Glomerular visceral epithelial cell (primary cell): Measurements from ENCODE around the gene CA12.

Experiments
- DNase-seq: peaks from one replicate; pipeline ENCODE4 v3.0.0-alpha.2; 2016; ENCODE audit errors: extremely low spot score

The CA12 gene

DNA sequence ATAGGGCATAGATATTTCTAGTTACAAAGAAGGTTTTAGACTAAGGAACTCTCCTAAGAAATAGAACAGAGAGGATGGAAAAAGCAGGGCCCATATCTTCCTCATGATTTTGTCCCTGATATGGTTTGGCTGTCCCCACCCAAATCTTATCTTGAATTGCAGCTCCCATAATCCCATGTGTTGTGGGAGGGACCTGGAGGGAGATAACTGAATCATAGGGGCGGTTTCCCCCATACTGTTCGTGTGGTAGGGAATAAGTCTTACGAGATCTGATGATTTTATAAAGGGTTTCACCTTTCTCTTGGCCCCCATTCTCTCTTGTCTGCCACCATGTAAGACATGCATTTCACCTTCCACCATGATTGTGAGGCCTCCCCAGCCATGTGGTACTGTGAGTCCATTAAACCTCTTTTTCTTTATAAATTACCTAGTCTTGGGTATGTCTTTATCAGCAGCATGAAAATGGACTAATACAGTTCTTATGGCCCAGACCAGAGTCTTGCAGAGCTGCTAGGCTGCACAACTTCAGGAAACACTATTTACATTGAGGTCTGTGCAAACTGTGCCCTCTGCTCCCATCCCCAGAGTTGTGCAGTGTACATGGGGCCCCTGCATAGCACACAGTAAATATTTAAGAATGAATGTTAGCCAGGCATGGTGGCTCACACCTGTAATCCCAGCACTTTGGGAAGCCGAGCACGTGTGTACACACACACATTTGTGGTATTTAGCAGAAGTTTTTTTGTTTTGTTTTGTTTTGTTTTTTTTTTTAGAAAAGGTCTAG lies 20.3 kb upstream of the CA12 start:
- no peak for DNase-seq

DNA sequence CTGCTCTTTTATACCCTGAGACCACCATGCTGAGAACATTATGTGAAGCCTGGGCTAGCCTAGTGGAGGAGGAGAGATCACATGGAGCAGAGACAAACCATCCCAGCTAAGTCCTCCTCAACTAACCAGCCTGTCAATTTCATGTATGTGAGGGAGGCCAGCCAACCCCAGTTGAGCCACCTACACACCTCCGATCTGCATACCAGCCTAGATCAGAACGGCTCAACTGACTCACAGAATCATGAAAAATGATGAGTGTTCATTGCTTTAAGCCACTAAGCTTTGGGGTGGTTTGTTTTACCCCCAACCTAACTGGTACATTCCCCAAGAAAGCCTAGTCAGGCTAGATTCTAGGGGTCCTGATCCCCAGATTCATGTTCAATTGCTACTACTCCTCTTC lies 19.4 kb upstream of the CA12 start:
- no peak for DNase-seq

DNA sequence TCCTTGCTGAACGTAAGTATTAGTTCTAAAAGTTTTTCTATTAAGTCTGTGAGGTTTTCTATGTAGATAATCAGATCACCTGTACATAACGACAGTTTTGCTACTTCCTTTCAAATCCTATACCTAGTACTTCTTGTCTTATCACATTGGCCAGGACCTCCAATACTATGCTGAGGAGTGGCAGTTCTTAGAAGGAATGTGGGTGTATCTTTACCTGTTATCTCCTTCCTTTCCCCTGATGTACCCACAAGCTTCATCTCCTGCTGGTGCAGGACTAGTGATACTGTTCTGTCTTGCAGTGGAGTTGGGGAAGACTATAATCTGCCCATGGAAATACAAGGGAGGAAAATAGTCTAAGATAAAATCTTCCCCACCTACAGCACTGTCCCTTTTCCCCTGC lies 16.8 kb upstream of the CA12 start:
- no peak for DNase-seq

DNA sequence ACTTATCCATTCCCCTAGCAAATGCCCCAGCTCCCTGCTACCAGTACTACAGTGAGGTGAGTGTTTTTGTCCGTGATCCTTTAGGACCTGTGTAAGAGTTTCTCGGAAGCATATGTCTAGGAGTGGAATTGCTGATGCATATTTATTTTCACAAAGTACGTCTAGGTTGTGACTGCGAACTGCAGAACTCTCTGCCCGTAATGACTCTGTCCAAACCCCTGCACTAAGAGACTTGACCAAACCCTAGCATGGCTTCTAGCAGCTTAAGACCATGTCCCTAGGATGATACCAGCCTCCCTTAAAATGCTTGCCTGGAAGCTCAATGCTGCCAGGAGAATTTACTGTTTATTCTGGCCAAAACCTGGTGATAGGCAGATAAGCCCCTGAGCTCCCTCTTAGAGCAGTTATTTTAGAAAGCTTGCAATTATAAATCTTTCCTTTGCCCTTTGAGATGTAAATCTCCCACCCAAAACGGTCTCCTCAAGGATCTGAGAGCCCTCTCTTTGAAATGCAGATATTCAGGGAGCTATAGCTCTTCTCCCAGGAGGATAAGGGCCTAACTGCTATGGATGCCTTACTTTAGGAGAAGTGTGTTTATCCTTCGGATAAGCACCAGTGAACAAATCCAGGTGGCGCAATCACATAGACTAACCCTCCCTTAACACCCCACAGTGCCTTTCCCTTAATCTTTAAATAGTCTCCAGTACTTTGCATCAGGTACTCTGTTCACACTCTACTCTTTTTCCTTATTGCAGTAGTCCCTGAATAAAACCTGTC lies 14.7 kb upstream of the CA12 start:
- DNase-seq, result no peak

DNA sequence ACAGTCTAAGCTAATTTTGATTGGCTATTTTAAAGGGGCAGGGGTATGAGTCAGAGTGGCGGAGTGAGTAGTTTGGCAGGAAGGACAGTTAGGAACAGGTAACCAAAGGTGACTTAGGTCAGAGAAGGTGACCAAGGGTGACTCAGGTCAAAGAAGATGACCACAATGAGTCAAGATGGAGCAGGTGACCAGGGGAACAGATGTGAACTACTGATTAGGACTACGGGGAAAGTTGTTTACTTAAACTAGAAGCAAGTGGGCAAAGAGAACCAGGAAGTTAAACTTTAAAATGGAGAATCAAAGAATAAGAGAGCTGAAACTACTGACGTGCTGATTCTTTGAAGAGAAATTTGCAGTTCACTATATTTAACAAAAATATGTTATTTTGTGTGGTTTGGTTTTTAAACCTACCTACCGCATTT lies 14.1 kb upstream of the CA12 start:
- DNase-seq, result no peak

DNA sequence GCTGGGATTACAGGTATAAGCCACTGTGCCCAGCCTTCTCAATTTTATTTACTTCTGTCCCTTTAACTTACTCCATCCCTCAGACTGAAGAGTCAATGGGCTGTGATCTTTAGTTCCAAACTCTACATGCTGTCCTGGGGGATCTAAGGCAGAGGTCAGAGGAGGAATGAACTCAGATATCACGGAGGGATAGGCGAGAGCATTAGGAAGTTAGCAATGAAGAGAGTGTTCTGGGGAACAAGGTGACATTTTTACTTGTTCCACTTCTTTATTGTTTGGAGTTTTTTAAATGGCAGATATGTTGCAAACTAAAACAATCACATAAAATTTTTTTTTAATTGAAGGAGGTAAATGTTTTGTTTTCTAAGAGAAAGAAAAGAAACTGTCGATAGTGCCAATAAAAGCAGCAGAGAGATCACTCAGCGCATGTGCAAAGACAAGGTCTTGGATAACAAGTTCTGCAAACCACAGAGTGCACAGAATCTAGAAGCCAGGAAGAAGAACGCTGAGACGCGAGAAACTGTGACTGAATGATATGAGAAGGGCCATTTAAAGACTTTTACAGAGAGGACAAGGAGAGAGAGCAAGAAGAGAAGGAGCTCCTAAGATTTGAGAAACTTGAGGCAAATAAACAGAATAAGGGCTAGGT lies 10.8 kb upstream of the CA12 start:
- DNase-seq, result no peak

DNA sequence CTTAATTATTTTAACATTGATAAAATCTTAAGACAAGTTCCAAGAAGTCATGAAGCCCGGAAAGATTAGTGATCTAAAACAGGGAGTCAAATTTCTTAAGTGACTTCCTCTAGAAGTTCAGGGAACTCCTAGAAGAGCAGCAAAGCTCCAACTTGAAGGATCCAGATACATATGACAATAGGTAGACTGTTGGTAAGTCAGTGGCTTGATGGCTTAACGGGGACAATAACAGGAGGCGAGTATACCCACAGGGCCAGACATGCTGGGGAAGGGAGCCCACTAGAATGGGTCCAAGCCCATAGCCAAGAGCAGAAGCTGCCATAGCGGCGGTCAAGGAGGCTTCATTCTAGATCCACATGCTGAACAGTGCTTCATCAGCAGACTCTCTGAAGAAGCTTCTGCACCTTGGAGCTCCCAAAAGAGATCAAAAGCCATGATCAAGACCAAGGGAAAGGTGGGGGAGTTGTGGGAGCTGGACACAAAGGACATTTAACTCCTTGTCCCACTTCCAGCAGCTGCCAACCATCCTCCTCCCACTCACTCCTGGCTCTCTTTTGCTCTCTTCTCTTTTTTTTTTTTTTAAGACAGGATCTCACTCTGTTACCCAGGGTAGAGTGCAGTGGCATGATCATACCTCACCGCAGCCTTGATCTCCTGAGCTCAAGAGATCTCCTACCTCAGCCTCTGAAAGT lies 10.2 kb upstream of the CA12 start:
- DNase-seq, result no peak

DNA sequence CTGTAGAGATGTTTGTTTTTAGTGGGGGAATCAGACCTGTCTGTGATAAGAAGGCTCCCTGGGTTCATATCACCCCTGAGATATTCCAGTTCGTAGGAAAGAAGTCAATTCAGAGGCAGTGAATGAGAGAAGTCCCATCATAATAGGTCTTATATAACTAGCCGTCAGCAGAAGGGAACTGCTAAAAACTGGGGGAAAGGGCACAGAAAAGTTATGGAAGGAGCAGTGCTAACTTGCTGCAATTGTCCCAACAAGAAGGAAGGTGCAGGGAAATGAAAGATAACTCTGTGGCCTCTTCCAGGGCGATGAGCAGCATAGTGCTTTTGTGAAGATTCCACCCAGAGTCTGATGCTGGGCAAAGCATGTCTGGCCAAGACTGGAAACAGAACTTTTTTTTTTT lies 9.0 kb upstream of the CA12 start:
- DNase-seq, result no peak

DNA sequence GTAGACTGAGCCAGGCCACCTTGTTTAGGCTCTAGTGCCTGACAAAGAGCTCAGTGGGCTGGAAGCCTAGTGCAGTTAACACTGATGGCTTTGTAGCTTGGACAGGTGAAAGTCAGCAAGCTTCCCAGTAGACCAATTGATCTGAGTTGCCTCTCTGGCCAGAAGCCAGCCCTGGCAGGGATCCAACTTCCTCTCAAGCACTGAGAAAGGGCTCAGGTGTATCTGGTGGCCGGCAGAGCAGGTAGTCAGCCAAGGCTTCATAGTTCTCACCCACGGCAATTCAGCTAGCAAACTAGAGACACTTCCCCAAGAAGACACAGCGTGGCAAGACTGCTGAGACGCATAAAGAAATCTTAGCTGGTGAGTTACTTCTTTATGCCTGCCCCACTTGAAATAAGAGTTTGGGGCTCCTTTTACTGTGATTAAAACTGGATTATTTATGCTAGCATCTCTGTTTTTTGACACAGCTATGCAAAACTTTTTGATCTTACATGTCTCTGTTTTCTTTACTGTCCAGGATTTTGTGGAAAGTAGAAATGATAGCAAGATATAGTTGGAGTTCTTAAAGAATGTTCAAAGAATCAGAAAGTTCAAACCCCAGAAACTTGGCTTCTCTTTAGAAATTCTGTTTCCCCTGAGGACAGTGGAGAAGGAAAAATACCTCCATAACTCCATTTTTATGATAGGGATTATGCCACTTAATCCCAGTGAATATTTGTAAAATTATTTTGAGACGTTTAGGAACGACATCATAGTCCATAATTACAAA lies 8.4 kb upstream of the CA12 start:
- DNase-seq, result no peak

DNA sequence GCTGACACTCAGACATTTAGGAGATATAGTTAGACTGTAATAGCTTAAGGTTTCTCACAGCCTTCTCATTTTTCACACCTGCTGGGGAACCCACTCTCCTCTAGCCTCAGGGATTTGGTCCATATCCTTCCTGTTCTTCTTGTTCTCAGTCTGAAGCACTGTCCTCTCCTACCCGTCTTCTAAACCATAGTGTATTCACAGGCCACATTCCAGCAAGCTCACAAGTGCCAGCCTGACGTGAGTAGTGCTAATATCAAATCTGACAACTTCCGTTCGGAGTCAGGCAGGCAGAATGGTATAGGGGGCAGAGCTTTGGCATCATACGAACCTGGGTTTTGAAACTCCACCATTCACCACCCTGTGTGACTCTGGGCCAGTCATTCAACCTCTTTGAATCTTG lies 6.9 kb upstream of the CA12 start:
- DNase-seq, result no peak

DNA sequence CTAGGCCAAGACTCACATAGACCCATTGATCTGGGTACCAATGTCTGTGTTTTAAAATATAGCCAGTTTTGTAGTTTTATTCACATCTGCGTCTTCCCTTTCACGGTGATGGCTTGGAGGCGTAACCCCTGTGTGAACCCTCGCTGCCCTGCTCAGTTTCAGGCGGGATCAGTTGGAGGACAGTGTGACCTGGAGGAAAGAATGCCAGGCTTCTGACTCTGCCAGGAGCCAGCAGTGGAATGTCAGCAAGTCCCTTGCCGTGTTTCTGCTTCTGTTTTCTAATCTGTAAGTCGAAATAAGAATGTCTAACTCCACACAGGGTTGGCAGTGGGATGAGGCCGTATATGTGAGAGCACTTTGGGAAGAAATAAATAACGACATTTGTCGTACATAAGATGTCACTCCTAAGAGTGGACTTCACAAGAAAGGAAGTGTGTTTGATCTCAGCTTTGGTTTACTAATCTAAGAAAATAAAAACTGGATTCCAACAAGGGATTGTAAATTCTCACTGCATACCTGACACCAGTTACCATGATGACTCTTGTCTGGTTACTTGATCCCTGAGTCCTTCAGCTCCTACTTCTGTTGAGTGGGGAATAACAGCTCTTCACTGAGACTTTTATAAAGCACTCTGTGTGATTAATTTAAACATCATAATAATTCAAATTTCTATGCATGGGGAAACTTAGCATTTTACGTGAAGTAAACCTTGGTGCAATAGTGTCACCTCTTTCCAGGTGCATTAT lies 6.3 kb upstream of the CA12 start:
- DNase-seq, result no peak

DNA sequence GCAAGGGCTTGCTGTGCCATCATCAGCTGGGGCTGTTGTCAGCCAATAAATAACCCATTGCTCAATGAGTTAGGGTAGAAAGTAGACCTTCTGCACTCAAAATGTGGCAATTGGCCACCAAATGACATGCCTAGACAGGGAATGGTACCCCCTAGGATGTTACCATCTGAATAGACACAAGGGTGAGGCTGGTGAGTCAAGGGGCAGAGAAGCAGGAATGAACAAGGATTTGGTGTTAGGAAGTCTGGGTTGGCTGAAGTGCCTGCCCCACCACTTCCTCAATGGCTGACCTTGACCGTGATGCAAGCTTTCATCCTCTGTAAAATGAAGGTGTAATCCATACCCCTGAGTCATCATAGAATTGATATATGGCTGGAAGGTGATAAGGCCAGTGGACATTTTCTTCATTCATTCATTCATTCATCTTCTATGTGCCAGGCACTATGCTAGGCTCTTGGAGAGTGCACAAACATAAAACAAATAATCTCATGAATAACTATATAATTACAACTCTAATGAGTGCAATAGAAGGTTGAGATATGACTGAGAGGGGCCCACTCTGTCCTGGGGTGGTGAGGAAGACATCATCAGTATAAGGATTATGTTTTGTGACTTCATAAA lies 4.4 kb upstream of the CA12 start:
- DNase-seq, result no peak

DNA sequence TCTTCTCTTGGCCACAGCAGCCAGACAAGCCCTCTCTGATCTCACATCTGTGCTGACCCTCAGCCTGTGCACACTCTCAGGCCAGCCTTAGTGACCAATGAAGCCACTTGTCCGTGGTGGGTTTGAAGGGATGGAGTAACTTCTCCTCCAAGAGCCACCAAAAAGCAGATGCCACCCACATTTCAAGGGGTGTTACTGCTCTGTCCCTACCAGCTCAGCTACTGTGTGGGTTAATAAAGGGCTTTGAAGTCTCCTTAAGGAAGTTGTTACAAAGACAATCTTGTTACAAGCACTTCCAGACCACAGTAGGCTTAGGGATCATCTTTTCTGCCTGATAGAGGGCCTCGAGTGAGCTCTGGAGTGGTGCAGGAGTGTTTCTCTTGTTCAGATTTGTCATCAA lies 3.3 kb upstream of the CA12 start:
- no peak for DNase-seq

DNA sequence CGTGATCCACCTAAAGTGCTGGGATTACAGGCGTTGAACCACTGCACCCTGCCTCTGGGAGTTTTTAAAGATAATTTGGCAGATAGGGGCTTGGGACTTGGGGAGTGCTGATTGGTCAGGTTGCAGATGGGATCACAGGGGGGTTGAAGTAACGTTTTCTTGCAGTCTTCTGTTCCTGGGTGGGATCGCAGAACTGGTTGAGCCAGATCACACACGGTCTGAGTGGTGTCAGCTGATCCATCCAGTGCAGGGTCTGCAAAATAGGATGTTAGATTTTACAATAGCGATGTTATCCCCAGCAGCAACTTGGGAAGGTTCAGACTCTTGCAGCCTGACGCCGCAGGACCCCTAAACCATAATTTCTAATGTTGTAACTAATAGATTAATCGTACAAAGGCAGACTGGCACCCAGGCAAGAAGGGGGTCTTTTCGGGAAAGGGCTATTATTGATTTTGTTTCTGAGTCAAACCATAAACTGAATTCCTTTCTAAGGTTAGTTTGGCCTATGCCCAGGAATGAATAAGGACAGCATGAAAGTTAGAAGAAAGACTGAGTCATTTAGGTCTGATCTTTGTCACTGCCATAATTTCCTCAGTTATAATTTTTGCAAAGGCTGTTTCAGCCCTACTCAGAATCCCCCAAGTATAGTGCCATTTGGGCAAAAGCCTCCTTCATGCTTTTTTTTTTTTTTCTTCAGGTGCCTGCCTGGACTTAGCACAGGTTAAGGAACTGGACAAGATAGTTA lies 1.5 kb upstream of the CA12 start:
- DNase-seq, result no peak

DNA sequence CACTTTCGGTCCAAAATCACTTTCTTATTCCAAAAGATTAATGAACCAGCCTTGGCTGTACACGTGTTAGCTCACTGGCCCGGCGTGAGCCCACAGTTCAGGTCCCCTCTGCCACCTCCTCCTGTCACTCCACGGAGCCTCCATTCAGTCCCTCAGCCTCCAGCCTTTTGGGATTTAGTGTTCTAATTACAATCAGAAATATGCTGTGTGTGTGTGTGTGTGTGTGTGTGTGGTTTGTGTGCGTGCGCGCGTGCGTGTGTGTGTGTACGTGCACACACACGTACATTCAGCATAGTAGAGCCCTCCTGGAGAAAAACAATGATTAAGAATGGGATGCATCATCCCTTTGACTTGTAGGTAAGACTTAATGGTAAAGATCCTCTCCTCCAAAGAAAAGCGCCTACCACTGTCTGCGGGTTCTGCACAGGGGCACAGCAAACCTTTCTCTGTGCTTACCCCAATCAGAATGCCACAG lies 801 bp downstream of the CA12 start:
- DNase-seq, result no peak

DNA sequence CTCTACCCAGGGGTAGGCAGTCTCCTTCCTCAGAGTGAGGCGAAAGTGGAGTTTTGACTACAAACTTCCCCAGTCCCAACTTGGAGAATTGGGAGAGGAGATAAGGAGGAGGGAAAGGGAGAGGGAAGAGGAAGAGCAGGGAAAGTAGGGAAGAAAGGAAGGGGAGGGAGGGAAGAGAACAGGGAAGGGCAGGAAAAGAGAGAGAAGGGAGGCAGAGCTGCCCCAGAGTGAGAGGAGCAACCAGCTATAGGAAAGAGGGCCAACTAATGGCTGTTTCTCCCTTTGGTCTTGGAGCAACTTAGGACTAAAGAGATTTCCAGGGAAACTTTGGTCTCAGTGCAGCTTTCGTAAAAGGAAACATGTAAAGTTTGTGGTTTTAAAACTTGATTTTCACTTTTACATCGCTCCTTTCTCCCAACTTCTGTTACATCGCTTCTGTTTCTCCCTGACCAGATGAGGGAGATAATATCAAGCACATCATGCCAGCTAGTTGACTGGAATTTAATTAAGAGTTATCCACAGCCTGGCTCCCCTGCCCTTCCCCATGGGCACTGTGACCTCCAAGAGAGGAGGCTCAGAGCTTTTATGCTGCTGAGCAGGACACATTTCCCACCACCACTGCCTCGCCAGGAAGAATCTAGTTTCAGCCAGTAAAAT lies 1.4 kb downstream of the CA12 start:
- no peak for DNase-seq

DNA sequence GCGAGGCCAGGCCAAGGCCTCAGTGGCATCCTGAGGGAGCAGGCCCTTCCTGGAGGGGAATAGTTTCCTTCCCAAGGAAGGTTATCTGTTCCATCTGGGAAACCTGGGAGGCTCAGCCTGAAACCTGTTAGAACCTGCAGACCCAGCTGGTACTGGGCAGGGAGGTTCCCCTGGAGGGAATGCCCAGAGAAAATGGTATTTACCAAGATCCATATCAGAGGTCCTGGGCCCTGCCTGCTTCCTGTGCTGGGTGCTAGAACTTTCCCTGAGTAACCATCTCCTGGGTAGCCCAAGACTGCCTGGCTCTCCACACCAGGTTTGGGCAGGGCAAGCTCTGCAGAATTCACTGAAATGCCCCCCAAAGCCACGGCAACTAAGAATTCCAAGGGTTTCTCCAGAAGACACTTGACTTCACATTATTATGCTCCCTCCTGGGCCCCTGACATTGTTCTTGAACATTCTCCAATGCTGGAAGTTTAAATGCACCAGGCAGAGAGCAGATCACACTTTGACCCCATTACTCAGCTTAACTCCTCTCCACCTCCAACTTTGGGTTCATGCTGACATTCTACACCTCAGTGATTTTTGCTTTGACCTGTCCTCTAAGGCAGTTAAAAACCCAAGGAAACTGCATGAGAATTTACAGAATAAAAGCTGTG lies 2.0 kb downstream of the CA12 start:
- DNase-seq, result no peak

DNA sequence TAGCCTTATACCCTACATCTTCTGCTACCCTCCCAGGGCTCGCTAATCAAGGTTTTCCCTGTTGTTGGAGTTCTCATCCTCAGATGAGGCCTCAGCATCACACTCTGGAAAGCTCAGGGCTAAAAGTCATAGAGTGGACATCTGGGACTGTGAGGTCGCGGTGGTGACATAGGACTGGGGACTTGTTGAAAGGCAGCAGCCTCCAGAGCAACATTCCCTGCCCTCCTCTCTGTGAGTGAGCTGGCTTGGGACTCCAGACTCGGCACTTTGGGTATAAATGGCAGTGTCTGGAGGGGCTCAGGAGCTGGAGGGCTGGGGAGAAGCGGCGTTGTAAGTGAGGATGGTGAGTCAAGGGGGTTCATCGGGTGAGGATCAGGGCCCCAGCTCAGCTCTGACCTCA lies 2.7 kb downstream of the CA12 start:
- no peak for DNase-seq
